GM18909 (cell line): ENCODE results near the gene PRKAG3.

ENCODE experiments used
- ATAC-seq: cut with Tn5 transposase; IDR thresholded peaks from one replicate; pipeline ENCODE4 v1.9.1; 2021; ENCODE audit warnings: mild to moderate bottlenecking; ENCODE audit not compliant: unreplicated experiment, poor library complexity

Gene PRKAG3

GRCh38 chr2:218865396-218865795, 33.8 kb upstream of the PRKAG3 start:
- ATAC-seq, result no peak

GRCh38 chr2:218863021-218863520, 31.5 kb upstream of the PRKAG3 start:
- ATAC-seq, result no peak

DNA sequence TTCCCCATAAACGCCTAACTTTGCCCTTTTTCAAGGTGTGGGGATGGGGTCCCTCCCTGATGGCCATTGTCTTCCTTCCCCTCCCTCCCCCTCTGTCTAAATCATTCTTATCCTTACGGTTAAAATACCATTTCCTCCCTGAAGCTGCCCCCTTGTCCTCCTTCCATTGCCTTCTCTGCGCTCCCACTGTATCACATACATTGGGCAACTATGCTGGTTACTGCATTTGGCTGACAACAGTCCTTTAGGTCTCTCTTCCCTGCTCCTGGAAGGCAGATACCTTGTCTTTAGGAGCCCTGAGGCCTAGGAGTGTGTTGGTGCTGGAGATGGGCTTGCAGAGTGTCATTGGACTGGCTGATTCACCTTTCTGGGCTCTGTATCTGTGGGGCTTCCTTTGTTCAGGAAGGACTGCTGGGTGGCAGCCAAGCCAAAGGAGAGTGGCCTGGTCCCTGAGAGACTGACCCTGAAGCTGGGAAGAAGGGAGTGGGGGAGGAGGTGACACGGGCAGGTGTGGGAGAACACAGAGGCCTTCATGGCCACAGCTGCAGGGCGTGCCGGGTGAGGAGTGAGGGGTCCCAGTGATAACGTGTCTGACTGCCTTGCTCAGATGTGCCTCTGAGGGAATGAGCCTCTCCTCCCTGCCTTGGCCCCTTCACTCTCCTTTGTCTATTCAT, 30.2 kb upstream of the PRKAG3 start:
- ATAC-seq, result no peak

DNA sequence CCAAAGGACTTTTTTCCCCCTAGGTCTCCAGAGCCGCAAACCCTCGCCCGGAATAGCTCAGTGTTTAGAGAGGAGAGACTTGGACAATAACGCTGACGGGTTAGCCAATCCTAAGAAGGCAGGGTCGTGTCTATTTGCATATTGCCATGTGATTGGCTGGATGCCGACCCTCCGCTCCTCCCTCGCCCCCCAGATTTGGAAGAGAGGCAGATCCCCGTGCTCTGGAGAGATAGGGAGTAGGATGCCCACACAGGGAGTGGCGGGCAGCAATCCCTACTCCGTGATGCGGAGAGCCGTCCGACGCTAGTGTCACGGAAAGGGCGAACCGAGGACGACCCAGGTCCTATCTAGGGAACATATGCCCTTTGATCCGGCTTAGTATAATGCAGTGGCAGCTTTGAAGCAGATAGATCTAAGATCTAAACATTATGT, 29.4 kb upstream of the PRKAG3 start:
- no peak for ATAC-seq

GRCh38 chr2:218859988-218860831, 28.6 kb upstream of the PRKAG3 start:
- ATAC-seq, result no peak

GRCh38 chr2:218859556-218859987, 28.0 kb upstream of the PRKAG3 start, which contains the start of gene WNT6:
TSS of gene WNT6 (plus strand) at chr2:218859805. CDS start at chr2:218860038, 233 bp downstream.
- ATAC-seq, result no peak

- ATAC-seq, result no peak
These were observed 27.3 kb upstream of the PRKAG3 start for GRCh38 chr2:218858671-218859555.

DNA sequence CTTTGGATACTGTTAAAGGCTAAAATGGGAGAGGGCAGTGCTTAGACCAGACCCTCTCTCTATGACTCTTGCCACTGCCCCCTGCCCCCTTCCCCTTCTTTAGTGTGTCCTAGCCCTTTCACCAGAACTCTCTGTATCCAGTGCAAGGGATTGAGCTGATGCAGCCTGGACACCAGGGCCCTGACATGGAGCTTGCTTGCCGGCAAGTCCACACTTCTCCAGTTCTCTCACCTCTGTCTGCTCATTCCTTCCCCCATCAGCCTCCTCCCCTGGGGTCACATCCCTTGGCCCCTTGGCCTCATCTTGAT, 26.5 kb upstream of the PRKAG3 start:
- no peak for ATAC-seq

DNA sequence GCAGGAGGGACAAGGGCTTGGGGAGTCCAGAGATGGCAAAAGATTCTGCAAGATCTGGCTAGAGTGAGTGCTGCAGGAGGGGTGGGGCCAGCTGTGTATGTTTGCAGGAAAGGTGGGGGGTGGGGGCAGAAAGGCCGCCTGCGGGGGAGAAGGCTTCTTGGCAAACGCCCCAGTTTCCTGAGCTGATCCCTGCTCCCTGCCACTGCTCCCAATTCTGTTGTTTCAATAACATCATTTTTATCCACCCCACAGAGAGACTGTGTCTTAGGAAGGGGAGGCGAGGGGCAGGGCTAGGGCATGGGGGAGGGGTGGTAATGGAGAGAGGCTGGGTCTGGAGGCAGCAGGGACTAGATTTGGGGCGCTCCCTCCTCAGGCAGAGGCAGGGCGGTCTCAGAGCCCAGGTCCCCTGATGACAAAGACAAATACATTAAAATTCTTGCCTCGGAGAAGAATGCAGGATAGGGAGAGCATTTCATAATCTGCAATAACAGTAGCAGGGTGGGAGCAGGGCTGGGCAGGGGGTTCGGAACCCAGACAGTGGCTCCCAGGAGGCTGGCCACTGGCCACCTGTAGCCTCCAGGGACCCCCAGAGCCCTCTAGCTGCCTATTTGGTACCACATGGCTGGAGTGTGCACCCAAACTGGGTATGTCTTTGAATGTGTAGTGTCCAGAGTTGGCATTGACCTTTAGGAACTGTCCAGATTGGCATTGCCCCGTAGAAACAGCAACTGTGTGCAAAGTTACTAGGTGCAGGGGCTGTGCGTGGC, 26.0 kb upstream of the PRKAG3 start:
- ATAC-seq, result no peak

DNA sequence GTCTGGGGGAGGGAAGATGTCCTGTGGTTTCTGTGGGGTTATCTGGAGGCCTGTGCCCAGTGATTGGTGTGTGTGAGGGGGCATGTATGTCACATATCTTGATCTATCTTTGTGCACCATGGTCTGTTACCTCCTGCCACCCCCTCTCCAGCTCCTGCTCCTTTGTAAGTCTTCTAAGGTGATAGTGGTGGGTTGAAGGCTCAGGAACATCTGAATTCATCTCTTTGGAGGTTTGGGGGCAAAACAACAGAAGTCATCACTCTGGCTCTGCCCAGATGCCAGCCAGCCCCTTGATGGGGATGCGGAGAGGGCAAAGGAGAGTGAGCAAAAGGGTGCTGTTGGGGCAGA, 25.3 kb upstream of the PRKAG3 start:
- no peak for ATAC-seq

DNA sequence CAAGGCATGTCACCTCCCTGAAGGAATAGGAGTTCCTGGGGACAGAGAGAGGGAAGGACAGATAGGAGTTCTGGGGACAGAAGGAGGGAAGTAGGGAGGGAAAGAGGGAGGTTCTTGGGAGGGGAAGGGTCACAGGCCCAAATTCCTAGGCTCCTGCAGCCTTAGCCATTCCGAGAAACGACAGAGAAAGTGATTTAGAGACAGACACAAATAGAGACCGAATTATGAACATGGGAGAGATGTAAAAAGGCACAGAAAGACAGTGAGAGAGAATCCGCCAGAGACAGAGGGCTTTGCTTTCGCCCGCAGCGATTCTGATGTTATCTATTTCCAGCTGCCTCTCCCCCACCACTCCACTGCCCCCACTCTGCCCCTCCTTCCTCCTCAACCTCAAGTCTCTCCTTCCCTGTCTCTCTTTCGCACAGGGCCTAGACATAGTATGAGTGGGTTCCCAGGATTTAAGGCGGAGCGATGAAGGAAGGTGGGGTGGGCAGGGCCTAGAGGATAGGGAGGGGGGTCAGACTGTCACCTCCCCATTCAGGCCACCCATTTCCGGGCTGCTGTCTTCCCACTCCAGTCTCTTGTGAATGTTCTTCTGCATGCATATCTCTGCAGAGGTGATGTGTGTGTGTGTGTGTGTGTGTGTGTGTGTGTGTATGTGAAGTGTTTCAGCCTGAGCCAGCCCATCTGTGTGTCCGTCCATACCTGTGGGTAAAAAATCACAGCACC, 24.7 kb upstream of the PRKAG3 start:
- ATAC-seq, result no peak

DNA sequence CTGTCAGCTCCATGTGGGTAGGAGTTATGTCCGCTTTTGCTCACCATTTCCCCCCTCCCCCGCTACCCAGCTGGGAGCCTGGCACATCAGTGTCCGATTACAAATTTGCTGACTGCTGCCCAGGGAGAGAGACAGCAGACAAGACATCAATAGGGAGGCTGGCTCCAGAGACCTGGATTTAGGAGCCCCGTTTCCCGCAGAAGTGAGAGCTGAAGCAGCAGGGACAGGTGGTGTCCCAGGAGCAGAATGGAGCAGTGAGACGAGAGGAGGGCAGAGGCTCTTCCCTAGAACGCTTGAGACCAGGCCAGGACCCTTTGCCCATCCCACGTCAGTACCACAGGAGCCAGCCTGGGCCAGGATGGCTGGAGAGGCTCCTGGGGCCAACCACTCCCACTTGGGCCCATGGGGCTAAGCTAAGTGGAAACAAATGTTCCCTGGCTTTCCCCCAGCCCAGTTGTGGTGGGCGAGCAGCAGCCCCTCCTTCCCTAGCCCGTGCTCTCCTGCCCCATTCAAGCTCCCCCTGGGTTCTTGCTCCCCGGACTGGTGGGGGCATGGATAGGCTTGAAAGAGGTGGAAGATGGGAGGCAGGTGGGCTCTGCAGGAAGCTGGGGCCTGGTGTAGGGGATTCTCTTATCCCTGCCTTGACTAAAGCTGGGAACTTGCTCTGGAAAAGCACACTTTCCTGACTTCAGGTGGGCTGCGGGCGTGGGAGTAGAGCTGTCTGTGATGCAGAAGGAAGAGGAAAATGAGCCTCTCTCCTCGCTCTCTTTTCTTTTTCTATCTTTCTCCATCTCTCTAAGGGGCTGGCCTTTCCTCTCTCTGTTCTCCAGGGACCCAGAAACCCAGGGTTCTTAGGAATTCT, 23.9 kb upstream of the PRKAG3 start:
- no peak for ATAC-seq

DNA sequence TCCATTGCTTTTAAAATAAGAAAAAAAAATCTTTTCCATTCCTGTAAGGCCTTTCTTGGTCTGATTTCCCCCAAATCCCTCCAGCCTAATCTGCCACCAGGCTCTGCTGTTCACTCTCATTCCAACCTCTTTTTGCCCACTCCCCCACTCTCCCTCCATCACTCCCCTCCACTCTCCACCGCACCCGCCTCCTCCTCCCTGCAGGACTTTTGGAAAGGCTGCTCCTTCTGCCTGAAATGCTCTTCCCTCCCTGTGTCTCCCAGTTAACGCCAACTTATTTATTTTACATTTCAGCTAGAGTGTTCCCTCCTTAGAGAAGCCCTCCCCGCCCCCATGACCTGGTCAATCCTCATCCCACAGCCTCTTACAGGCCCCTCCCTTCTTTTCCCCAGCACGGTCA, 23.3 kb upstream of the PRKAG3 start:
- no peak for ATAC-seq

DNA sequence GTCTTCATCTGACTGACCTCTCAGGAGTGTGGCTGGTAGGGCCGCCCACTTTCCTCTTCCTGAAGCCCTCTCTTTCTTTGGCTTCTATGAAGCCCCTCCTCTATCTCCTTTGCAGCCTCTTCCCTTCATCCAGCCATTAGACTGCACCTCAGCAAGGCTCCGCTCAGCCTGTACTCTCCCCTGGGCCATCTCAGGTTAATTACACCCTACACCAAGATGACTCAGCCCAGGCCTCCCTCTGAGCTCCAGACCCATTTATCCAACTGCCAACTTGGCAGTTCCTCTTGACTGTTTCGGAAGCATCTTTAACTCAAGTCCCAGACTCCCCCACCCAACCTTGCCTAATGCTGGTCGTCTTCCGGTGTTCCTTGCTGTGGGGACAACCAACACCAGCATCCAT, 22.2 kb upstream of the PRKAG3 start:
- ATAC-seq, result no peak

DNA sequence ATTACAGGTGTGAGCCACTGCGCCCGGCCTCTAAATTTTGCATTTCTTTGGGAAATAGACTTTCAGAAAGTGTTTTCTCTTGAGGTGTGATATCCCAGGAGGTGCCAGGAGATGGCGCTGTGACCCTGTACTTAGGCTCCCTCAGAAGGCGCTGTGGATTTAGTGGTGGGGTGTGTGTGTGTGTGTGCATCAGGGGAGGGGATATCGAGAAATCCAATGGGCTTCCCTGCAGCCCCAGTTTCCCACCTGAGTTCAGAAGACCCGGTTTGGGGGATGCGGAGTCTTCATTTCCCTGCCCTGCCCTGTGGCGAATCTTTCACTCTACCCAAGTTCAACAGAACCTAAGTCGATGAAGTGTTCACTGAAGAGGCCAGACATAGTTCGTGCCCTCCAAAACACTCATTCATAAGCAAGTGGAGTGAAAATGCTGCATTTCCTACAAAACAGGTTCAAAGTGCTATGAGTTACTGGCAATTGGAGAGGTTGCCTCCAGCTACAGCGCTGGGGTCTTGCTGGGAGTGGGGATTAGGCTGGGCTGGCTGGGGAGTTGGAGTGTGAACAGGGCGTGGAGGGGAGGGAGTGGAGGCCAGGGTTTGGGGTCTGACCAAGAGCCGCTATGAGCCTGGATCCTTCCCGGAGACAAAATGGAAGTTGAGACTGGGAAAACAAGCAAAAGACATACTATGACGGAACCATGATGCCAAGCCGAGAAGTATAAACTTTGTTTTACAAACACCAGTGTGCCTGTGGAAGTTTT, 21.5 kb upstream of the PRKAG3 start:
- ATAC-seq, result no peak

DNA sequence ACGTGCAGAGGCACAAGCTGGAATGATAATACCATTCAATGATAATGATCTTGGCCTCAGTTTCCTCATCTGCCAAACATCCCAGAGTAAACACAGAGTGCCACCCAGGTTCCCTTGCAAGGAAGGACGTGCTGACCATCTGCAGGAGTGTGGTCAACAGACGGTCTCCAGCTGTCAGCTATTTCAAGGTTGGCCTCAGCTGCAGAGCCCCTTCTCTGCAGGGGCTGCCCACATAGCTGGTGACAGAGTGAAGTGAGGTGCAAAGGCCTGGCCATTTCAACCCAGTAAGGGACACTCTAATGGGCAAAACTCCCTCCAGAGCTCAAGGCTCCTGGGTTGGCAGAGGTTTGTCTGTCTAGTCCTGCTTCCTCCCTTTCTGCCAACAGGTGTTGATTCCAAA, 19.7 kb upstream of the PRKAG3 start:
- ATAC-seq, result no peak

DNA sequence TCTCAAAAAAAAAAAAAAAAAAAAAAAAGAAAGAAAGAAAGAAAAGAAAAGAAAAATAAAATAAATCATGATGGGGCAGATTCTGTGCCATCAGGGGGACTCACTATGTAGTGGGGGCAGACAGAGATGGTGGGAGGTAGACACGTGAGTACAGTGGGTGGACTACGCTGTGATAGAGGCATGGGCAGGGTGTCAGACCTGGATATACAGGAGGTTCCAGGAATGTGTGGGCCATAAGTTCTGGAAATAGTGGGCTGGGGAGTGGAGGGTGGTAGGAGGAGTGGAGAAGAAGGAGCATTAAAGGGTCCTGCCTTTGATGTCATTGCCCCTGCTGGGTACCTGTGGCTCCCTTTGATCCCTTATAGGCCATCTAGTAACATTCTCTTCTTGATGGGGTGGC, 19.2 kb upstream of the PRKAG3 start:
- ATAC-seq, result no peak

DNA sequence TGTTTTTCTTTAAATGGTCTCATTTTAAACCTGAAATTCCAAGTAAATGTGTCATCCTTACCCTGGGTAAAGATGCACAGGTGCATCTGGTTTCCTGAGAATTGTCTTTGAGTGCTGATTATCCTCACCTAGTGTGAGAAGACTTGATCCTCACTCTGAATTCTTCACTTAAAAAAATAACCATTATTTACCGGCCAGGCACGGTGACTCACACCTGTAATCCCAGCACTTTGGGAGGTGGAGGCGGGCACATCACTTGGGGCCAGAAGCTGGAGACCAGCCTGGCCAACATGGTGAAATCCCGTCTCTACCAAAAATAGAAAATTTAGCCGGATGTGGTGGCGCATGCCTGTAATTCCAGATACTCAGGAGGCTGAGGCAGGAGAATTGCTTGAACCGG, 18.1 kb upstream of the PRKAG3 start:
- ATAC-seq, result no peak
